ENCODE data around the gene DIP2A.

DNA sequence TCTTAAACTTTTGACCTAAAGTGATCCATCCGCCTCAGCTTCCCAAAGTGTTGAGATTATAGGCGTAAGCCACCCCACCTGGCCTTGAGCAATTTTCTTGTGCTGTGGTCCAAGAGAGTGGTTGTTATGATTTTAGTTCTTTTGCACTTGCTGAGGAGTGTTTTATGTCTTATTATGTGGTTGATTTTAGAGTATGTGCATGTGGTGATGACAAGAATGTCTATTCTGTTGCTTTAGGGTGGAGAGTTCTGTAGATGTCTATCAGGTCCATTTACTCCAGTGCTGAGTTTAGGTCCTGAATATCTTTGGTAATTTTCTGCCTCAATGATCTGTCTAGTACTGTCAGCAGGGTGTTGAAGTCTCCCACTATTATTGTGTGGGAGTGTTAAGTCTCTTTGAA, 157.4 kb downstream of the DIP2A start:
- TF ChIP-seq GATA3 (IDR thresholded peaks at IDR 0.05; ENCODE audit: low read depth, low read length) (no peak), GATA2 (IDR thresholded peaks at IDR 0.05; ENCODE audit: low read depth, low read length) (no peak)

Measured in SH-SY5Y (cell line).